Measurements from ENCODE around the gene PFDN4.

DNA sequence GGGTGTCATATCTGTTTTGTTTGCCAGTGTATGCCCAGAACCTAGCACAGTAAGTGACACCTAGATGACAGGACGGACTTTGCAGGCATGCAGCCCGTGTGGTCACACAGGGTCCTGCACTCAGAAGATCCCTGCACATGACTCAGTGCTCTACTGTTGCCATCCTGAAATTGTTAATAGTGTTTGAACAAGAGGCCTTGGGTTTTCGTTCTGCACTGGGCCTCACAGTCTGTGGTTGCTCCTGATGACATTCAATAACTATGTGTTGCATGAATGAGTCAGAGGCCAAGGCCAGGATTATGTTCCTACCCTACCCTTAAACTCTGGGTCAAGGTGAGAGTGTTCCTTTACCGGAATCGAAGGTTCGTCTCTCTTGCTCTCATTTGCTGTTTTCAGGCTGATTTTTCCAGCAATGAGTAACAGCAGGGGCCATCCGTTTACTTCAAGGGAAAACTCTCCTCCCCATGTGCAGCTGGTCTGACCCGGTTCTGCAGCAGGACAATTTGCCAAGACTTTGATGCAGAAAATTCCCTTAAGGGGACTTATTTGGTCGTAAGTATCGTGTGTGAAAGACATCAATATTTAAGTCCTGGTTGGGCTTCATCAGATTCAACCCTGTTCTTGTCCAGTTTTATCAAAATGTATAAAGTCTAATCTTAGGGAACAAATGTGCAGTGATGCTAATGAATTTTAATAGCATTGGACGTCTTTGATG, 13.0 kb upstream of the PFDN4 start:
- TF ChIP-seq, protein P1, sequence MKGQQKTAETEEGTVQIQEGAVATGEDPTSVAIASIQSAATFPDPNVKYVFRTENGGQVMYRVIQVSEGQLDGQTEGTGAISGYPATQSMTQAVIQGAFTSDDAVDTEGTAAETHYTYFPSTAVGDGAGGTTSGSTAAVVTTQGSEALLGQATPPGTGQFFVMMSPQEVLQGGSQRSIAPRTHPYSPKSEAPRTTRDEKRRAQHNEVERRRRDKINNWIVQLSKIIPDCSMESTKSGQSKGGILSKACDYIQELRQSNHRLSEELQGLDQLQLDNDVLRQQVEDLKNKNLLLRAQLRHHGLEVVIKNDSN (CRISPR knock-in tag; IDR thresholded peaks at IDR 0.05): no peak
- TF ChIP-seq, protein P2, sequence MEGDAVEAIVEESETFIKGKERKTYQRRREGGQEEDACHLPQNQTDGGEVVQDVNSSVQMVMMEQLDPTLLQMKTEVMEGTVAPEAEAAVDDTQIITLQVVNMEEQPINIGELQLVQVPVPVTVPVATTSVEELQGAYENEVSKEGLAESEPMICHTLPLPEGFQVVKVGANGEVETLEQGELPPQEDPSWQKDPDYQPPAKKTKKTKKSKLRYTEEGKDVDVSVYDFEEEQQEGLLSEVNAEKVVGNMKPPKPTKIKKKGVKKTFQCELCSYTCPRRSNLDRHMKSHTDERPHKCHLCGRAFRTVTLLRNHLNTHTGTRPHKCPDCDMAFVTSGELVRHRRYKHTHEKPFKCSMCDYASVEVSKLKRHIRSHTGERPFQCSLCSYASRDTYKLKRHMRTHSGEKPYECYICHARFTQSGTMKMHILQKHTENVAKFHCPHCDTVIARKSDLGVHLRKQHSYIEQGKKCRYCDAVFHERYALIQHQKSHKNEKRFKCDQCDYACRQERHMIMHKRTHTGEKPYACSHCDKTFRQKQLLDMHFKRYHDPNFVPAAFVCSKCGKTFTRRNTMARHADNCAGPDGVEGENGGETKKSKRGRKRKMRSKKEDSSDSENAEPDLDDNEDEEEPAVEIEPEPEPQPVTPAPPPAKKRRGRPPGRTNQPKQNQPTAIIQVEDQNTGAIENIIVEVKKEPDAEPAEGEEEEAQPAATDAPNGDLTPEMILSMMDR (IDR thresholded peaks at IDR 0.05): no peak
- TF ChIP-seq, protein P3, sequence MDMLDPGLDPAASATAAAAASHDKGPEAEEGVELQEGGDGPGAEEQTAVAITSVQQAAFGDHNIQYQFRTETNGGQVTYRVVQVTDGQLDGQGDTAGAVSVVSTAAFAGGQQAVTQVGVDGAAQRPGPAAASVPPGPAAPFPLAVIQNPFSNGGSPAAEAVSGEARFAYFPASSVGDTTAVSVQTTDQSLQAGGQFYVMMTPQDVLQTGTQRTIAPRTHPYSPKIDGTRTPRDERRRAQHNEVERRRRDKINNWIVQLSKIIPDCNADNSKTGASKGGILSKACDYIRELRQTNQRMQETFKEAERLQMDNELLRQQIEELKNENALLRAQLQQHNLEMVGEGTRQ (CRISPR knock-in tag; IDR thresholded peaks at IDR 0.05): no peak
- no peak for TF ChIP-seq ETV6 (CRISPR knock-in tag; IDR thresholded peaks at IDR 0.05)

Data from WTC11 (cell line).